HS-27A (cell line): ENCODE data around the gene TREML4.

Experiments
- DNase-seq: peaks from one replicate; pipeline ENCODE4 v3.0.0-alpha.2; 2012; ENCODE audit warnings: low read depth, missing footprints

The TREML4 gene

DNA sequence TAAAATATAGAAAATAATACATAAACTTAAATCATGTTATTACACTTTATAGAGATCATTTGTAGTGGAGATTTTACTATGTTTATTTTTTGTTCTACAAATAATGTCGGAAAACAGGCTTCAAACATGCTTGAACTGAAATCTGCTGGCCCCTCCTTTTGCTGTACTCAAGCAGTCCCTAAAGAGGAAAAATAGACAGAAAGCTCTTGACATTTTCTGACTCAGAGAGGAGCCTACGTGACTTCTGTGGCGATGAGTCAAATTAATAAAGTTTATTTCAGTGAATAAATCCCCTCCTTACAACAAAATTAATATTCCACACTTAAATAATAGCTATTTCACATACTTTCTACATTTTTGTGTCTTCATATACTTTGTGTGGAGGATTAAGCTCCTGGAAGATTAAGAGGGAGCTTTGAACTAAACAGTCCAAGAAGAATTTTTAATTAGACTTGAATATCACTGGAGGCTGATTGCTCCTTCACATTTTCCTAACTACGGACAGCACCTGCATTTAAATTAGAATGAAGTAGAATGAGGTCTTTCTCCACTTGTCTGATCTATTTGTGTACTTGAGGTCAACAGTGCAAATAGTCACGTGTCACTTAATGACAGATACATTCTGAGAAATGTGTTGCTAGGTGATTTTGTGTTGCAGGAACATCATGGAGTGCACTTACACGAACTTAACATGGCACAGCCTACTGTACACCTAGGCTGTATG lies 60.0 kb downstream of the TREML4 start:
- no peak for DNase-seq
